Astrocyte (in vitro differentiated cells and primary cell): Measurements from ENCODE around the gene DLX1. TPM values are rescaled to one million over a fixed set of nuclear protein-coding genes. Genes with fewer than 3 reads are reported as not detected.

ENCODE experiments used
- DNase-seq: peaks from one replicate; pipeline ENCODE4 v3.0.0-alpha.2; 2010; ENCODE audit warnings: low read depth
- FAIRE-seq: peaks from 2 replicates; lab custom pipeline; 2011; peaks lifted over from hg19 to GRCh38; lab: Jason Lieb, UNC
- H2AFZ ChIP-seq: 2 replicates; pipeline ENCODE4 v1.6.0; 2012; ENCODE audit warnings: low read depth, low read length, inconsistent platforms
- H3K27ac ChIP-seq: 2 replicates; pipeline ENCODE4 v1.5.1; 2011; ENCODE audit warnings: low read depth, low read length, inconsistent platforms
- H3K27me3 ChIP-seq: 2 replicates; pipeline ENCODE4 v1.6.0; 2011; ENCODE audit warnings: low read length, inconsistent platforms; ENCODE audit not compliant: insufficient read depth
- H3K36me3 ChIP-seq: 2 replicates; pipeline ENCODE4 v1.5.1; 2011; ENCODE audit warnings: low read length, inconsistent platforms; ENCODE audit not compliant: insufficient read depth
- H3K4me1 ChIP-seq: 2 replicates; pipeline ENCODE4 v1.5.1; 2011; ENCODE audit warnings: low read length, inconsistent platforms; ENCODE audit not compliant: insufficient read depth
- H3K4me2 ChIP-seq: 2 replicates; pipeline ENCODE4 v1.6.0; 2012; ENCODE audit warnings: low read length, inconsistent platforms
- H3K4me3 ChIP-seq: 2 replicates; pipeline ENCODE4 v1.5.1; 2011; ENCODE audit warnings: low read depth, mild to moderate bottlenecking, low read length, inconsistent platforms; ENCODE audit not compliant: insufficient read depth
- H3K79me2 ChIP-seq: 2 replicates; pipeline ENCODE4 v1.6.0; 2012; ENCODE audit warnings: mild to moderate bottlenecking, low read length, inconsistent platforms; ENCODE audit not compliant: insufficient read depth
- H3K9ac ChIP-seq: 2 replicates; pipeline ENCODE4 v1.6.0; 2012; ENCODE audit warnings: mild to moderate bottlenecking, low read length, inconsistent platforms
- H3K9me3 ChIP-seq: 2 replicates; pipeline ENCODE4 v1.5.1; 2012; ENCODE audit warnings: low read depth, mild to moderate bottlenecking, low read length, inconsistent platforms; ENCODE audit not compliant: insufficient read depth
- H4K20me1 ChIP-seq: 2 replicates; pipeline ENCODE4 v1.6.0; 2012; ENCODE audit warnings: low read length, inconsistent platforms; ENCODE audit not compliant: insufficient read depth
- H3K27ac Mint-ChIP-seq: one replicate; pipeline ENCODE4 v1.8.0; 2021; ENCODE audit warnings: mild to moderate bottlenecking, mixed read lengths; ENCODE audit not compliant: unreplicated experiment
- H3K27me3 Mint-ChIP-seq: one replicate; pipeline ENCODE4 v1.8.0; 2021; ENCODE audit warnings: low read depth, mixed read lengths; ENCODE audit not compliant: unreplicated experiment
- H3K36me3 Mint-ChIP-seq: one replicate; pipeline ENCODE4 v1.8.0; 2021; ENCODE audit warnings: low read depth, mixed read lengths; ENCODE audit not compliant: unreplicated experiment
- H3K4me1 Mint-ChIP-seq: one replicate; pipeline ENCODE4 v1.8.0; 2021; ENCODE audit warnings: low read depth, mixed read lengths; ENCODE audit not compliant: unreplicated experiment
- H3K4me3 Mint-ChIP-seq: one replicate; pipeline ENCODE4 v1.8.0; 2021; ENCODE audit warnings: mild to moderate bottlenecking, moderate library complexity, mixed read lengths; ENCODE audit not compliant: unreplicated experiment
- H3K9me3 Mint-ChIP-seq: one replicate; pipeline ENCODE4 v1.8.0; 2021; ENCODE audit warnings: mild to moderate bottlenecking, mixed read lengths; ENCODE audit not compliant: unreplicated experiment
- CTCF ChIP-seq: IDR thresholded peaks from 2 replicates; pipeline ENCODE4 v1.5.1; 2011; ENCODE audit warnings: low read depth, mild to moderate bottlenecking, inconsistent platforms, low read length, moderate library complexity; ENCODE audit not compliant: insufficient read depth
- EZH2 ChIP-seq: IDR thresholded peaks from 2 replicates; pipeline ENCODE4 v1.6.1; 2012; ENCODE audit warnings: mild to moderate bottlenecking, low read length, inconsistent platforms; ENCODE audit not compliant: insufficient read depth
- total RNA-seq: library from RNA; stranded (reverse); gene quantifications from 2 replicates; pipeline ENCODE4 v1.2.1, GENCODE V29; 2021

DLX1 gene
- total RNA-seq, 1 donor from 2014 or later: 0.27 TPM

GRCh38 chr2:172084645-172085459 lies 455 bp upstream of the DLX1 start:
- H3K27ac ChIP-seq: no peak overlapping the region
- peaks cover 6% of the 10 kb centered on the region for H3K4me1 ChIP-seq
- H2AFZ ChIP-seq: peak overlapping the region; percentile 72
- no peak for TF ChIP-seq CTCF
- peak; percentile 51 for TF ChIP-seq EZH2
- FAIRE-seq (no peak), DNase-seq (peak; percentile 84)
- Mint-ChIP-seq H3K9me3 (peaks cover 38% of the 10 kb centered on the region), H3K27ac (peak overlapping the region; percentile 69), H3K4me1 (peaks cover 5% of the 10 kb centered on the region), H3K27me3 (peaks cover 84% of the 10 kb centered on the region), H3K36me3 (peaks cover 12% of the 10 kb centered on the region), H3K4me3 (peak overlapping the region; percentile 77)
- peaks cover 95% of the 10 kb centered on the region for H3K27me3 ChIP-seq
- H3K4me2 ChIP-seq: peak overlapping the region; percentile 91
- peaks cover 40% of the 10 kb centered on the region for H4K20me1 ChIP-seq
- H3K4me3 ChIP-seq: peak overlapping the region; percentile 42
- H3K79me2 ChIP-seq: no peaks in the 10 kb centered on the region
- H3K9ac ChIP-seq: no peak overlapping the region
- peaks cover 6% of the 10 kb centered on the region for H3K9me3 ChIP-seq
- no peaks in the 10 kb centered on the region for H3K36me3 ChIP-seq

- Mint-ChIP-seq H3K4me3 (peak overlapping the region; percentile 45), H3K27me3 (peaks cover 83% of the 10 kb centered on the region), H3K36me3 (peaks cover 6% of the 10 kb centered on the region), H3K9me3 (peaks cover 28% of the 10 kb centered on the region), H3K4me1 (peaks cover 5% of the 10 kb centered on the region), H3K27ac (peak overlapping the region; percentile 89)
- Histone ChIP-seq H3K4me3 (no peak overlapping the region), H3K4me2 (peak overlapping the region; percentile 91), H3K9me3 (peaks cover 6% of the 10 kb centered on the region), H3K79me2 (no peaks in the 10 kb centered on the region), H3K4me1 (peaks cover 6% of the 10 kb centered on the region), H4K20me1 (peaks cover 36% of the 10 kb centered on the region), H3K36me3 (no peaks in the 10 kb centered on the region), H3K27me3 (peaks cover 94% of the 10 kb centered on the region), H2AFZ (no peak overlapping the region), H3K9ac (no peak overlapping the region), H3K27ac (no peak overlapping the region)
- TF ChIP-seq CTCF: no peak
- TF ChIP-seq EZH2: peak; percentile 87
- DNase-seq (no peak), FAIRE-seq (no peak)
Observed at GRCh38 chr2:172086241-172087206, 1.2 kb downstream of the DLX1 start.
